NCI-H2171 (cell line): ENCODE measurements around the gene DNAI2.
"Not testable (repeated sequence)": the region's sequence is repeated elsewhere in the genome, so short reads cannot be mapped to it uniquely, and the experiment has no call there.

ENCODE experiments used
- DNase-seq: peaks from one replicate; lab custom pipeline; 2025; lab: John Stamatoyannopoulos, UW

The DNAI2 gene

DNA sequence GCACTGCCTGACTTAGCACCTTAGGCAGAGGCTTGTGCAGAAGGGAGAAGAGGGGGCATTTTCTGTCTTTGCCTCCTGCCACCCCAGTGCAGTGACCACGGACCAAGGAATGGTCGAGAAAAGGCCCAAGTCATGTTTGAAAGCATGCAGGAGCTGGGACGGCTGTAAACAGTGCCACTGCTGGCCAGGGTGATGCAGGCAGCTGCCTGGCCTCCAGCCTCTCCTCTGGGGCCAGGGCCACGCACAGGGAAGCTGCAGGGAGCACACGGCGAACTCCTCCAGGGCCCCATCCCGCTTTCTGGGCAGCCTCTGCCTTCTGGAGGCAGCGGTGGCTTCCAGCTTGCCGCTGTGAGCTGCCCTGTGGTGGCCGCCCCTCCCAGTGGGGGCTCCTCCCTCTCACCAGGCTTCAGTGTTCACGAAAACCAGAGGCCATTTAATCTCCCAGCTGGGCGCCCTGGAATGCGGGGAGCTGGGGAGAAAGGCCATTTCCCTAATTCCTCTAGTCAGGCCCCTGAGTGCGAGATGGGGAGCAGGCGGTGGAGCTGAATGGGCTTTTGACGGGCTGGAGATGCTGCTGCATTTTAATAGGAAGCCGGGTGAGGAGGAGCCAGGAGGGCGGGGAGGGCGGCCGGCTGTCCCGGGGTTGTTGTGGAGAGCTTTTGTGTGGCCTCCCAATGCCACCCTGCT, 28.7 kb upstream of the DNAI2 start:
- no peak for DNase-seq

DNA sequence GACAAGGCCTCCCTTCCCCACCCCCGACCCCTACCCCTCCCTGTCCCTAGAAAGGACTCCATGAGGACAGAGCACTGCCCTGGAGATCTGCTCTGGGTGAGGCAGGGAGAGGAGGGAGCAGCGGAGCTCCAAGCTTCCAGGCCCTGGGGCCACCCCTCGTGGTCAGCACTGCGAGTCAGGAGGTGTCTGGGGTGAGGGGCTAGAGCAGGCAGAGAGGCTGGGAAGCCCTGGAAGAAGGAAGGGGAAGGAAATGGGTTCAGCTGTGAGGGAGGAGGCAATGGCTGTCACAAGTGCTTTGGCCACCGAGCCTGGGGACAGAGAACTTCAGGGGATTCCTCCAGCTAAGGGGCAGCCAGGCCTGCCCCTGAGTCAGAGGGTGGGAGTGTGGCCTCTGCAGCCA, 28.2 kb upstream of the DNAI2 start:
- no peak for DNase-seq

DNA sequence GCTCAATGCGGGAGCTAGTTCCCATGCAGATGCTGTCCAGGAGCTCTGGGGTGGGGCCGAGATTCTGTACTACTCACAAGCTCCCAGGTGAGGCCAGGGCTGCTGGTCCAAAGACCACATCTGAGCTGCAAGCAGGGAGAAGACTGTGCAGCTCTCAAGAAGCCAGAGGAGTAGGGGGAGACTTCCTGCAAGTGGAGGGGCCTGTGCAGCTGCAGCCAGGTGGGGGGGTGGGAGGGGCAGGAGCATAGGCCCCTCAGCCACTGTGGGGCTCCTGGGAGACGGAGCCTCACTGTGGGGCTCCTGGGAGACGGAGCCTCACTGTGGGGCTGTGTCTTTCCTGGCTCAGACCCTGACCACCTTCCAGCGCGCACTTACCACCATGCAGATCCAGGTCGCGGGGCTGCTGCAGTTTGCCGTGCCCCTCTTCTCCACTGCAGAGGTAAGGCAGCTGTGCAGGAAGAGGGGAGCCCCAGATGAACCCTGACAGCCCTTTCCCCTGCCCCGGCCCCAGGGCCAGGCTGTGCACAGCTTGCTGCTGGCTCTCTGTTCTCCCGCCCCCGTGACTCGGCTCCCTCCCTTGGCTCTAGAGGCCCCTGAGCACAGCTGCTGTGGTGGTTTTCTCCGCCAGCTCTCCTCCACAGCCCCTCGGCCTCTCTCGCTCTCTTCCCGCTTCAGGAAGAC, 24.3 kb upstream of the DNAI2 start:
- DNase-seq = no peak

DNA sequence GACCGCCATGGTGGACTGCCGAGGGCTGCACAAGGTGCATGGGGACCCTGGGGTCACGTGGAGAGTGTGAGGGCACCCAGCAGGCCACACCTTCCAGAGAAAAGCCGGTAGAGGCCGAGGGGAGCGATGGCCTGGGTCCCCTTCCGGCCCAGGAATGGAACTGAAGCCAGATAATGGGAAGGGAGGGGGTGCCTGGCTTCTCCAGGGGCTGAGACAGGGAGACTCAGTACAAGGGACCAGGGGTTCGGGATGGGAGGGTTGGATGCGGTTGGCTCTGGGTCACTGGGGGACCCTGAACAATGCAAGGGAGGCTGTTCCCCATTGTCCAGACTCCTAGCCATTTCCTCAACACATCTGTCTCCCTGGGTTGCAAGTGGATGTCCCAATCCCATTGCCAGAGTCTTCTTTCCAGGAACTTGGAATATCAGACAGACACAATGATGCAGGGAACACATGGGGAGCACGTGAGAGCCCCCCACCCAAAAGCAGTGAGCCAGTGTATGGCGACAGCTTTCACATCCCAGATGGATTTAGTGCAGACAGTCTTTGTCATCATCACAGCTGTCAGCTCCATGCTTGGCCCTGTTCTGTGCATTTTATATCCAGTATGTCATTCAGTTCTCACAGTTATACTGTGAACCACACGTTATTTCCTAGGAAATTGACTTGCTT, 23.6 kb upstream of the DNAI2 start:
- DNase-seq = no peak

DNA sequence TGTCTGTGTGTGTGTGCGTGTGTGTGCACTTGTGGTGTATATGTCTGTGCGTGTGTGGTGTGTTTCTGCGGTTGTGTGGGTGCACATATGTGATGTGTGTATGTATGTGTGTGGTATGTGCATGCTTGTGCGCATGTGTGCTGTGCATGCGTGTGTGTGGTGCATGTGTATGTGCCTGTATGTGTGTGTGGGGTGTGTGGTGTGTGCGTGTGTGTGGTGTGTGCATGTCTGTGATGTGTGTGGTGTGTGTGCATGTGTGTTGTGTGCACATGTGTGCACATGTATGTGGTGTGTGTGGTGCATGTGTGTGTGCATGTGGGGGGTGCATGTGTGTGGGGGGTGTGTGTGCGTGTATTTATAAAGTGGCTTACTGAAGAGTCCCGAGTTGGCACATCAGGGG, 23.0 kb upstream of the DNAI2 start:
- no peak for DNase-seq

DNA sequence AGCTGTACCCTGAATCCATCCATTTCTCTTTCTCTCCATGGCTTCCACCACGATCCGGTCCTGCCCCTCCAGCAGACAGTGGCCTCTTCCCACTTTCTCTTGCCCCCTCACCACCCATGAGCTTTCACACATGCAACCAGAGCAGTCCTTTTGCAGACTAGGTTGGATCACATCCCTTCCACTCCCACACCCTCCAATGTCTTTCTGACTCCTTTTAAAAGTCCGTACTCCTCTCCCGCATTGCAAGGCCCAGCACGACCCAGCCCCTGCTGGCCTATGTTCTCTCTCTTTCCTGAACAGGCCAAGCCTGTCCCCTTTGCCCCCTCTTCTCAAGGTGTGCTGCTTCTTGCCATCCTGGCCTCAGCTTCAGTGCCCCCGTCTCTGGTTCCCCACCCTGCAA, 22.5 kb upstream of the DNAI2 start:
- DNase-seq = no peak

DNA sequence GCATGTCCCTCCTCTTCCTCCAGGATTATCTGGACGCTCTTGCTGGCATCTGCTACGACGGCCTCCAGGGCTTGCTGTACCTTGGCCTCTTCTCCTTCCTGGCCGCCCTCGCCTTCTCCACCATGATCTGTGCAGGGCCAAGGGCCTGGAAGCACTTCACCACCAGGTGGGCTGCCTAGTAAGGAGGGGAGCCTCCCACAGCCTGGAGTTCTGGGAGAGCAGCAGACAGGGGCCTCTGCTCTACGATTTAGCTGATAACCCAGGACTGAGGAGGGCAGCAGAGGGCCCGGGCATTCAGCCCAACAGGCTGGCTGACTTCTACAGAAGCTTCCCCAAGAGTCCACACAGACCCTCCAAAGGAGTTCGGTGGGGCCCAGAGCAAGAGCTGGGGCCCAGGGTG, 21.8 kb upstream of the DNAI2 start:
- DNase-seq = no peak

DNA sequence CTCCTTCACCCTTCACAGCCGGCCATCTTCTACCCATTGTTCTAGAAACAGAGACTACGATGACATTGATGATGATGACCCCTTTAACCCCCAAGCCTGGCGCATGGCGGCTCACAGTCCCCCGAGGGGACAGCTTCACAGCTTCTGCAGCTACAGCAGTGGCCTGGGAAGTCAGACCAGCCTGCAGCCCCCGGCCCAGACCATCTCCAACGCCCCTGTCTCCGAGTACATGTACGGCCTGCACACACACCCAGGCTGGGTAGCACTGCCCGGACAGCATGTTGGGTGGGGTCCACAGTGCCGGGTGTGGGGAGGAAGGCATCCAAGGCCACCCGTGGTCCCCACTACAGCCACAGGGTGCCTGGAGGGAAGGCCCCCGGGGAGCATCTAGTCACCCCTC, 21.0 kb upstream of the DNAI2 start:
- no peak for DNase-seq

DNA sequence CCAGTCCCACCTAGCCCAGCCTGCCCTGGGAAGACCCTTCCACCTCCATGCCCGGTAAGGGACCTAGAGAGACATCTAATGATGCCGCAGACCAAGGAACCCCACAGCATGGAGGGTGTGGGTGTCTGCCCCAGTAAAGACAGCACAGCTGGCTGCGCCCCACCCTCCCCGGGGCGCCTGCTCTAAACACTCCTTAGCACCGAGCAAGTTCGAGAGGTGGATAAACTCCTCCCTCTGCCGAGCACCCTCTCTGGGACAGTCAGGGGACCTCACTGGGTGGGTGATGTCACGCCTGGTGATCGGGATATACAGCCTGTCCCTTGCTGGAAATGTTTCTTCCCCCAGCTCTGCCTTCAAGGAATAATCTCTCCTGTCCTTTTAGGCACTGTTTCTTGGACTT, 16.7 kb upstream of the DNAI2 start:
- no peak for DNase-seq

DNA sequence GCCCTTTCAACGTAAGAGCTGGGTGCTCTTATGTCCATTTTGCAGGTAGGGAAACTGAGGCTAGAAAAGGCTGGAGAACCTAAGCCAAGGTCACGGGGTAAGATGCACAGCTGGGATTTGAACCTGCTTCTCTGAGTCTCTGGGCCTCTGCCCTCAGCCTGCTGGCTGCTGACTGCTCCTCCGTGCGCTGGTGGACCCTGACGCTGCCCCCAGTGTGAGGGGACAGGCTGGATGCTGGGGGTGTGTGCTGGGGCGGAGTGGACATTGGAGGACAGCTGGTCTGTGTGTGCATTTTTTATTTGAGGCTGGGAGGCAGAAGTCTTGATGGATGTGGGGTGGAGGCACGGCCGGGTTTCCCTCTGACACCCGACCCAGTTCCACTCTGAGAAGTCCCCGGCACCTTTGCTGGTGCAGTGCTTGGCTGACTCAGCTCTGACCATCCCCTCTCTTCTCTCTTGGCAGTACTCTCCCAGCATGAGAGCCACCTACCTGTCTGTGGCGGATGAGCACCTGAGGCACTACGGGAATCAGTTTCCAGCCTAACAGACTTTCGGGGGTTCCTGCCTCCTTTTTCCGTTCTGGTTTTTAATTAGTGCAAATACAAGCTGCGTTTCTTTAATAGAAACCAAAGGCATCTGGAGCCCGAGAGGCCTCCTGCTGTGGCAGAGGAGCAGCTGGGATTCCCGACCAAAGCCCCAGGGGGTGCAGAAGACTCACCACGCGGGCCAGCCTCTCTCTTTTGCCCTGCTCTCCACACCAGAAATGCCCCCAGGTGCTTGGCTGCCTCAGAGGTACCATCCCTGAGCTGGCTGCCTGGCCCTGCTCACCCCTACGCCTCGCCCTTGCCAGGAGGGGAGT, 14.1 kb upstream of the DNAI2 start:
- DNase-seq = peak; percentile 66

DNA sequence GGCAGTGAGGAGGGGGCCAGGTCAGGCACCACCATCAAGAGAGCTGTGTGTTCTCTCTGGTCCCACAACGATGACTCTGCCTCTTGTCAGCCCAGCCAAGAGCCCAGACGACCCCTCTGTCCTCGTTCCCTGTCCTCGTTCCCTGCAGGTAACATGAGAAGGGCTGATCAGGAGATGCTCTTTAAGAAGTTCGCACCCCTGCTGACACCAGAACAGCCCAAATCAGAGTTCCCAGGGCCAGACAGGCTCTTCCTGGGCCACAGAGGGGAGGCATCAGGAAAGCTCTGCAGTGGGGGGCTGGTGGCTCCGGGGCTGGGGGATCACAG, 13.5 kb upstream of the DNAI2 start:
- DNase-seq = no peak

DNA sequence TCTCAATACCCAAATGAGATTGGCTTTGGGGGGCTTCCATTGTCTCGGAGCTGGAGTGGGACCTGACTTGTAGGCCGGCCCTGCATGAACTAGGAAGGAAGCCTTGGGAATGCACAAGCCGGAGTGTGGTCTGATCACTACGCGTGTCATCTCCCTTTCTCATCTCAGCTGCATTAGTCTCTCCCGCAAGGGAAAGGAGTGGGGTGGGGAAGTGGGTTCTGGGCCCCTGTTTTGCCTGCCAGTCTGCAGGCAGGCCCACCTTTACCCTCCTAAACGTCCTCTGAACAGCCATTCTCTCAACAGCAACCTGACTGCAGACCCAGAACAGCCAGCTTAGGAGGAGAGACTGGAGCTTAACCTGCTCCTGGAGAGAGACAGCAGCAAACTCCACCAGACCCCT, 11.4 kb upstream of the DNAI2 start:
- DNase-seq = no peak

DNA sequence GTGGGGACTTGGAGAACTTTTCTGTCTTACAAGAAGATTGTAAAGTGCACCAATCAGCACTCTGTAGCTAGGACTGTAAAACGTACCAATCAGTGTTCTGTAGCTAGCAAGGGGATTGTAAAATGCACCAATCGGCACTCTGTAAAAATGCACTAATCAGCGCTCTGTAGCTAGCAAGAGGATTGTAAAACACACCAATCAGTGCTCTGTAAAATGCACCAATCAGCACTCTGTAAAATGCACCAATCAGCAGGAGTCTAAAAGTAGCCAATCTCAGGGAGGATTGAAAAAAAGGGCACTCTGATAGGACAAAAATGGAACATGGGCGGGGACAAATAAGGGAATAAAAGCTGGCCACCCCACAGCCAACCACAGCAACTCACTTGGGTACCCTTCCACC, 7.0 kb upstream of the DNAI2 start:
- DNase-seq = not testable (repeated sequence)

DNA sequence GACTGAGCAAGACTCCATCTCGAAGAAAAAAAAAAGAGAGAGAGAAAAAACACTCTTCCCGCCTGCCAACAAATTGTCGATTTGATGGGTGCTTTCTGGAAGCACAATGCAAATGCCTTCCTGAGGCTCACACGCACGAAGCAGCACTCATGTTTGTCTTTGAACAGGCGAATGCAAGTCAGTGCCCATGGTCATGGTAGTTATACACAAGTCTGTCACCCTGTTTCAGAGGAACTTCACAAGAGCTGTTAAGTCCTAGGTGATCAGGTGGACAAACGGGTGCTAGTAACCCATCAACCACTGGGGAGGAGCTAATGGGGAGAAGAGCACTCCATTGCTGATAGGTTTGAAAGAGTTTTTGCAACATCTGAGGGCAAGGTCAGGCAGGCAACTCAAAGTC, 6.5 kb upstream of the DNAI2 start:
- DNase-seq = no peak

DNA sequence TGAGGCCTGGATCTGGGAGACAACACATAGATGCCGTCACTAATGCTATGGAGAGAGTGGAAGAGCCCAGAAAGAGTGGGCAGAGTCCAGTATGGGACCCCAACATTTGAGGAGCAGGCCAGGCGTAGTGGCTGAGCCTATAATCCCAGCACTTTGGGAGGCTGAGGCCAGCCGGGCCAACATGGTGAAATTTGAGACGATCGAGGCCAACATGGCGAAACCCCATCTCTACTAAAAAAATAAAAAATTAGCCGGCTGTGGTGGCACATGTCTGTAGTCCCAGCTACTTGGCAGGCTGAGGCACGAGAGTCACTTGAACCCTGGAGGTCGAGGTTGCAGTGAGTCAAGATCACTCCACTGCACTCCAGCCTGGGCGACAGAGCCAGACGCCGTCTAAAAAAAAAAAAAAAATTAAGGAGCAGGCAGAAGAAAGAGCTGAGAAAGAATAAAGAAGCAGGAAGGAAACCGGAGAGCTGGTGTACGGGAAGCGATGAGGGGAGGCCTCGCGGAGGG, 6.0 kb upstream of the DNAI2 start:
- DNase-seq = no peak

DNA sequence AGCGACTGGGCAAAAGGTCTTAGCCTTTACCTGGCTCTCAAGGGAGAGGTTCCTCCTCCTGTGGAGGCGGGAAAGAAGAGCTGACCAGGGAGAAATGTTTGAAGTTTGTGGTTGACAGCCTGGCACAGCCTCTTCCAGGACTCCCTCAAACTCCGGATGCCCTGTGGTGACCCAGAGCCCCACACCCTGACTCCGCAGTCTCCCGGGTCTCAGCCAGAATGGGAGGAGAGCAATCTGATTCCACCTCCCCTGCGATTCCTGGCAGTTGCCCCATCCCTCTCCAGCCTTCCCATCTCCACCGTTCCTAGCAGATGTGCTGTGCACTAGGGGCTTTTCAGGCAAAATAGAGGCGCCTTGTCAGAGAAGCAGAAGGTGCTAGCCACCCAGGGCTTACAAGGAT, 5.5 kb upstream of the DNAI2 start:
- DNase-seq = no peak

DNA sequence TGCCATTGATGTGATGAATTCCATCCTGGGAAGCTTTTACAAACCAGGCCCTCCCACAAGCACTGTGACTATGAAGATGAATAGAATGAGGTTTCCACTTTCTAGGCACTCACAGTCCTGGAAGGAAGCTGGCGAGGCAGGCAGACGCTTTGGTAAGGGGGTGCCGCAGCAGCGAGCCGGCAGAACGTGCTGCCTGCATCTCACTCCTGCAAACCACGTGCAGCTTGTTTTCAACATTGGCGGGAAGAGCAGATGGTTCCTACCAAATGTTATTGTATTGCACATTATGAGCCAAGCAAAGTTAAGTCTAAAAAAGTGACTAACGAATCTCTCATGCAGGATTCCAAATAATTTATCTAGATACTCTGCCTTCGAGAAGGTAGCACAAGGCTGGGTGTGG, 3.7 kb upstream of the DNAI2 start:
- peak; percentile 25 for DNase-seq

DNA sequence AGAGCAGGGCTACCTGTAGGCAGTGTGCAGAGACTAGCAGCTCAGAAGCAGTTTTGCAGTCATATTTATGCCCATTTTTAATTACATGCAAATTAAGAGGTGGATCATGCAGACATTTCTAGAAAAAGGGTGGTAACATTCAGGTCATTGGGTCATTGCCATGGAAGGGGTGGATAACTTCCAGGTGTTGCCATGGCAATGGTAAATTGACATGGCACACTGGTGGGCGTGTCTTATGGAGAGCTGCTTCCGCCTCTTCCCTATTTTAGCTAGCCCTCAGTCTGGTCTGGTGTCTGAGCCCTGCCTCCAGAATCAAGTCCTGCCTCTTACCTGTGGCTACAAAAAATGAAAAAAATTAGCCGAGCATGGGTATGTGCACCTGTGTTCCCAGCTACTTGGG, 2.8 kb upstream of the DNAI2 start:
- no peak for DNase-seq

DNA sequence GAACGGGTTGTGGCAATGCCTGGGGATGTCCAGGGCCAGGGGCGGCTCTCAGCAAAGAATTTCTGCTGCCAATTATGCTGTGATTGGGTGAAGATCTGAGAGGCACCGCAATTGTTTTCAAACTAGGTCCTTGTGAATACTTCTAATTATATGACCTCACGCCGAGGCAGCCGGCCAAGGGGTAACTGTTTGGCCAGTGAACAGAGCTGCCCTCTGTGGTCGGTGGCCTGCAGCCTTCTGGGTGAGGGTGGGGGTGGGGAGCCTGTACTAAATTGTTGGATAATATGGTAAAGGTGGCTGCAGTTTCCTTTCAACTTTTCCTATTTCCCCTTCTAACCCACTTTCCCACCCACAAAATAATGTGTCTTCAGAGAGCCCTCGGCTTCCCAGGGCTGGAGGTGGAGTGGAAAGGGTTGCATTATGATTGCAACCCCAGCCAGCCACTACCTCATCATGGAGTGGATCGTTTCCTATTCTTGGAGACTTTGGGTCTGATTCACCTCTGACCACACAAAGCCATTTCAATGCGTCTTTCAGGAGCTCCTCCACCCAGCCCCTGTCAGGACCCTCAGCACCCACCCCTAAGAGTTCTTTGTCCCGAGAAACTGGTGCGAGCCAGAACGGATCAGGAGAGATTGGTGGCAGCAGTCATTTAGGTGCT, 2.0 kb upstream of the DNAI2 start:
- DNase-seq = no peak

DNA sequence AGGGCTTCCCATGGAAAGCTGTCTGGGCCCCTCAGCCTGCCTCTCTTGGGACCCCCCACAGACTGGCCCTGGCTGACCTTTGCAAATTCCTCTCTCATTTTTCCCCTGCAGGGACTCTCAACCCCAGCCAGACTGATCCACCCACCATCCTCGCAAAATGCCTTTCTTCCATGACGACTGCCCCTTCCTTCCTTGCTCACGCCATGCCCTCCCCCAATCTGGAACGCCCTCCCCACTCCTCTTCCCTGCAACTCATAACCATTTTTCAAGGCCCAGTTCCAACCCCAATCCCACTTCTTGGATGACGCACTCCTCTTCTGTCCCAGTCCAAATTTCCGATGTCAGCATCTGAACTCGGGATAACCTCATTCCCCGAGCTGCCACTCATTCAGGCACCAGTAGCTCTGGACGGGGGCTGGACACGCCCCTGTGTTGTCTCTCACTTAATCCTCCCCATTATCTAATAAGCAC, 1.3 kb upstream of the DNAI2 start:
- DNase-seq = no peak

DNA sequence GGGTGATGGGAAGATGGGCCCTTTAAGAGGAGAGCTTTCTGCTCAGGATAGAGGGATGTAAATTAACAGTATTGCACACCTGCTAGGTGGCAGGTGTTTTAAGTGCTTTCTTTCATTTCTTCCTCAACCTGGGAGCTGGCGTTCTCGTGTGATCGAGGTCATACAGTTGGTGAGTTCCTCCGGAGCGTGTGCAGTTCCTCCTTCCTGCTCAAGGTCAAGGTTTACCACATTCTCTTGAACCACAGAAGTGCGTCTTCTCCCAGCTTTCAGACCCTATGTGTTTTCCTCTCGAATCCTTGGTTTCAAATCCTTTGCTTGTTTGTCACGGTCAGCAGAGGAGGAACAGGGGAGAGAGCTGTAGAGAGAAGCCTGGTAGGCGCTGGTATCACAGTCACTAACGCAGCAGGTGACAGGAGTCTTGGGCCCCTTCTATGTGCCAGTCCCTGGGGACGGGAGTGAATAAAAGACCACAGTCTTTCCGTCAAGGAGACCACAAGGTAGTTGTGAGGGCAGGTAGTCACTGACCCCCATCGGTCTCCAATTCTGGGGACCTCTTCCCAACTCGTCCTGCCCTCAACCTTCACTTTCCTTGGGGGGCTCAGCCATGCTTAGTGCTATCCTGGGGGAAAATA, 791 bp downstream of the DNAI2 start:
- DNase-seq = no peak
